Renal pelvis (tissue), 12 donors: ENCODE results near the gene TCEA3. TPM values are rescaled to one million over a fixed set of nuclear protein-coding genes. Genes with fewer than 3 reads are reported as not detected.

Experiments used
- DNase-seq: peaks from one replicate; pipeline ENCODE4 v3.0.0-alpha.2; 2013
- long read RNA-seq, 16 experiments: transcript quantifications; one replicate each; lab custom pipeline, GENCODE V29; 2026
- polyA plus RNA-seq, 3 donors: library from polyadenylated mRNA; unstranded; fragments of 120-200 nt; gene quantifications; one replicate each; pipeline ENCODE4 v1.2.1, GENCODE V29; 2013; ENCODE audit not compliant: insufficient read length in 3 of 3

The TCEA3 gene
- polyA plus RNA-seq: 10 to 100 TPM; 51.8 to 57.3 (median 52.5) TPM
- long read RNA-seq, donor 1, transcript TCEA3-203 (11 exons, 1,559 nt): major isoform, 14 of 15 reads
- long read RNA-seq, donor 1, partial matches to known transcripts: 0 of 15 reads
- long read RNA-seq, donor 1, other reads (novel, unspliced or antisense): 0 of 15 reads
- long read RNA-seq, donor 2, transcript TCEA3-203 (11 exons, 1,559 nt): major isoform, 23 of 23 reads
- long read RNA-seq, donor 2, partial matches to known transcripts: 0 of 23 reads
- long read RNA-seq, donor 2, other reads (novel, unspliced or antisense): 0 of 23 reads
- long read RNA-seq, donor 3, transcript TCEA3-203 (11 exons, 1,559 nt): major isoform, 8 of 8 reads
- long read RNA-seq, donor 3, partial matches to known transcripts: 0 of 8 reads
- long read RNA-seq, donor 3, other reads (novel, unspliced or antisense): 0 of 8 reads
- long read RNA-seq, donor 4, transcript TCEA3-203 (11 exons, 1,559 nt): major isoform, 15 of 15 reads
- long read RNA-seq, donor 4, partial matches to known transcripts: 0 of 15 reads
- long read RNA-seq, donor 4, other reads (novel, unspliced or antisense): 0 of 15 reads
- long read RNA-seq, donor 5, transcript TCEA3-203 (11 exons, 1,559 nt): major isoform, 8 of 8 reads
- long read RNA-seq, donor 5, partial matches to known transcripts: 0 of 8 reads
- long read RNA-seq, donor 5, other reads (novel, unspliced or antisense): 0 of 8 reads
- long read RNA-seq, donor 6, transcript TCEA3-203 (11 exons, 1,559 nt): major isoform, 18 of 18 reads
- long read RNA-seq, donor 6, partial matches to known transcripts: 0 of 18 reads
- long read RNA-seq, donor 6, other reads (novel, unspliced or antisense): 0 of 18 reads
- long read RNA-seq, donor 7, transcript TCEA3-203 (11 exons, 1,559 nt): major isoform, 23 of 35 reads
- long read RNA-seq, donor 7, partial matches to known transcripts: 11 of 35 reads
- long read RNA-seq, donor 7, other reads (novel, unspliced or antisense): 0 of 35 reads
- long read RNA-seq, donor 8, partial matches to known transcripts: 0 of 1 reads
- long read RNA-seq, donor 8, other reads (novel, unspliced or antisense): 0 of 1 reads
- long read RNA-seq, donor 9, transcript TCEA3-203 (11 exons, 1,559 nt): major isoform, 20 of 21 reads
- long read RNA-seq, donor 9, partial matches to known transcripts: 0 of 21 reads
- long read RNA-seq, donor 9, other reads (novel, unspliced or antisense): 0 of 21 reads
- long read RNA-seq, donor 10, transcript TCEA3-203 (11 exons, 1,559 nt): major isoform, 11 of 11 reads
- long read RNA-seq, donor 10, partial matches to known transcripts: 0 of 11 reads
- long read RNA-seq, donor 10, other reads (novel, unspliced or antisense): 0 of 11 reads
- long read RNA-seq, donor 11, transcript TCEA3-203 (11 exons, 1,559 nt): major isoform, 5 of 5 reads
- long read RNA-seq, donor 11, partial matches to known transcripts: 0 of 5 reads
- long read RNA-seq, donor 11, other reads (novel, unspliced or antisense): 0 of 5 reads
- long read RNA-seq, donor 12, transcript TCEA3-203 (11 exons, 1,559 nt): major isoform, 17 of 24 reads
- long read RNA-seq, donor 12, partial matches to known transcripts: 7 of 24 reads
- long read RNA-seq, donor 12, other reads (novel, unspliced or antisense): 0 of 24 reads
- long read RNA-seq, donor 13, transcript TCEA3-203 (11 exons, 1,559 nt): major isoform, 6 of 13 reads
- long read RNA-seq, donor 13, partial matches to known transcripts: 6 of 13 reads
- long read RNA-seq, donor 13, other reads (novel, unspliced or antisense): 0 of 13 reads
- long read RNA-seq, donor 14: 0 reads
- long read RNA-seq, donor 15, transcript TCEA3-203 (11 exons, 1,559 nt): major isoform, 21 of 21 reads
- long read RNA-seq, donor 15, partial matches to known transcripts: 0 of 21 reads
- long read RNA-seq, donor 15, other reads (novel, unspliced or antisense): 0 of 21 reads
- long read RNA-seq, donor 16, transcript TCEA3-203 (11 exons, 1,559 nt): major isoform, 10 of 10 reads
- long read RNA-seq, donor 16, partial matches to known transcripts: 0 of 10 reads
- long read RNA-seq, donor 16, other reads (novel, unspliced or antisense): 0 of 10 reads

GRCh38 chr1:23424293-23425192, at the start of gene TCEA3:
Gene TCEA3 (minus strand): TSS chr1:23424748. CDS start chr1:23424633, 115 bp downstream.
- no peak for DNase-seq

- no peak for DNase-seq
Observed at GRCh38 chr1:23473037-23473800, 48.7 kb upstream of the TCEA3 start.

- no peak for DNase-seq
Observed at GRCh38 chr1:23472351-23473036, 47.9 kb upstream of the TCEA3 start.

- no peak for DNase-seq
Observed at GRCh38 chr1:23471473-23472075, 47.0 kb upstream of the TCEA3 start.

GRCh38 chr1:23470282-23471070, 45.9 kb upstream of the TCEA3 start:
- DNase-seq: no peak

- DNase-seq: no peak
Observed at GRCh38 chr1:23469372-23469982, 44.9 kb upstream of the TCEA3 start.

GRCh38 chr1:23466423-23466989, 42.0 kb upstream of the TCEA3 start:
- DNase-seq: no peak

- DNase-seq: no peak
Observed at GRCh38 chr1:23463286-23463685, 38.7 kb upstream of the TCEA3 start.

- DNase-seq: no peak
Observed at GRCh38 chr1:23462766-23463165, 38.2 kb upstream of the TCEA3 start.

GRCh38 chr1:23461050-23461449, 36.5 kb upstream of the TCEA3 start:
- no peak for DNase-seq

- DNase-seq: no peak
Observed at GRCh38 chr1:23460519-23460918, 36.0 kb upstream of the TCEA3 start.

- no peak for DNase-seq
Observed at GRCh38 chr1:23459338-23459757, 34.8 kb upstream of the TCEA3 start.

GRCh38 chr1:23456226-23456625, 31.7 kb upstream of the TCEA3 start:
- no peak for DNase-seq

GRCh38 chr1:23453455-23454000, 29.0 kb upstream of the TCEA3 start:
- DNase-seq: no peak

- peak; percentile 41 for DNase-seq
Observed at GRCh38 chr1:23452011-23452411, 27.5 kb upstream of the TCEA3 start.
